B cell (primary cell): ENCODE results near the gene NUDT16L1. TPM values are rescaled to one million over a fixed set of nuclear protein-coding genes. Genes with fewer than 3 reads are reported as not detected.

Source experiments
- ATAC-seq: fragments of 200-7000 bp; cut with Tn5 transposase; one replicate; pipeline ENCODE4 v1.10.0; 2021; ENCODE audit warnings: low read depth, mild to moderate bottlenecking, moderate number of reproducible peaks, moderate library complexity
- CTCF ChIA-PET: fragments of 350-600 bp; sonication (Branson Sonifier 250); formaldehyde crosslinking; loops from one replicate; lab custom pipeline; 2021; ENCODE audit warnings: antibody characterized with exemption, inconsistent platforms; lab: Charles Lee
- POLR2A ChIA-PET: fragments of 350-600 bp; sonication (Branson Sonifier 250); formaldehyde crosslinking; loops from one replicate; lab custom pipeline; 2021; ENCODE audit warnings: antibody characterized with exemption; lab: Charles Lee
- DNase-seq: peaks from one replicate; pipeline ENCODE4 v3.0.0; 2013
- H2AFZ ChIP-seq: 2 replicates; pipeline ENCODE4 v1.6.1; 2012; ENCODE audit warnings: mild to moderate bottlenecking, low read depth, low read length; ENCODE audit not compliant: insufficient read depth, poor library complexity, severe bottlenecking
- H3K27ac ChIP-seq, 2 donors: 1 replicate in 1 of 2; 2 replicates in 1 of 2; pipeline ENCODE4 v1.5.1; 2012 to 2013; ENCODE audit warnings: low read length in 2 of 2, mild to moderate bottlenecking in 2 of 2, moderate library complexity in 1 of 2
- H3K27me3 ChIP-seq, 4 experiments: fragments of 200-600 bp in 1 of 4; sonication (generic) in 1 of 4; replicated peaks in 1 of 4; 1 replicate in 2 of 4; 2 replicates in 2 of 4; pipeline versions ENCODE4 v1.6.1 to v1.7.0; 2013 to 2016; ENCODE audit warnings: low read length in 3 of 4, mild to moderate bottlenecking in 2 of 4, mixed read lengths in 1 of 4, moderate library complexity in 1 of 4; ENCODE audit not compliant: insufficient read depth in 4 of 4, control insufficient read depth in 3 of 4; ENCODE audit errors: control extremely low read depth in 1 of 4
- H3K36me3 ChIP-seq, 2 experiments: replicated peaks in 1 of 2; 1 replicate in 1 of 2; 2 replicates in 1 of 2; pipeline versions ENCODE4 v1.6.1 to v1.7.1; 2013; ENCODE audit warnings: low read length in 1 of 2; ENCODE audit not compliant: insufficient read depth in 2 of 2, control insufficient read depth in 1 of 2; ENCODE audit errors: control extremely low read depth in 1 of 2, extremely low read depth in 1 of 2
- H3K4me1 ChIP-seq, 2 donors: fragments of 200-600 bp in 1 of 2; sonication (generic) in 1 of 2; 1 replicate in 1 of 2; 2 replicates in 1 of 2; pipeline versions ENCODE4 v1.5.1 to v1.6.1; 2013 to 2017; ENCODE audit warnings: low read length in 2 of 2; ENCODE audit not compliant: control insufficient read depth in 2 of 2, insufficient read depth in 2 of 2
- H3K4me2 ChIP-seq: replicated peaks from 2 replicates; pipeline ENCODE3; 2012; ENCODE audit warnings: mild to moderate bottlenecking, low read depth, low read length; ENCODE audit not compliant: poor library complexity, severe bottlenecking
- H3K4me3 ChIP-seq, 5 experiments: fragments of 200-600 bp in 1 of 5; sonication (generic) in 1 of 5; 1 replicate in 3 of 5; 2 replicates in 2 of 5; pipeline versions ENCODE4 v1.5.1 to v1.7.0; 2011 to 2016; ENCODE audit warnings: low read length in 4 of 5, mild to moderate bottlenecking in 4 of 5, low read depth in 2 of 5, control low read depth in 1 of 5, moderate library complexity in 1 of 5; ENCODE audit not compliant: insufficient read depth in 1 of 5; ENCODE audit errors: control extremely low read depth in 1 of 5, extremely low read depth in 1 of 5
- H3K79me2 ChIP-seq: fragments of 200-600 bp; sonication (generic); one replicate; pipeline ENCODE4 v1.6.0; 2016; ENCODE audit warnings: low read length; ENCODE audit not compliant: control insufficient read depth, insufficient read depth
- H3K9ac ChIP-seq: fragments of 200-600 bp; sonication (generic); 2 replicates; pipeline ENCODE4 v1.6.1; 2017; ENCODE audit warnings: mild to moderate bottlenecking, low read length, moderate library complexity
- H3K9me3 ChIP-seq, 3 donors: one replicate each; pipeline versions ENCODE4 v1.6.1 to v1.7.1; 2013; ENCODE audit warnings: low read length in 2 of 3; ENCODE audit not compliant: control insufficient read depth in 2 of 3, insufficient read depth in 1 of 3; ENCODE audit errors: control extremely low read depth in 1 of 3
- H4K20me1 ChIP-seq: 2 replicates; pipeline ENCODE4 v1.6.0; 2012; ENCODE audit warnings: mild to moderate bottlenecking, low read length; ENCODE audit not compliant: insufficient read depth, control insufficient read depth, poor library complexity, severe bottlenecking
- H3K27ac Mint-ChIP-seq: one replicate; pipeline ENCODE4 v1.8.0; 2021; ENCODE audit warnings: mixed read lengths
- H3K27me3 Mint-ChIP-seq: one replicate; pipeline ENCODE4 v1.8.0; 2021; ENCODE audit warnings: mixed read lengths
- H3K4me1 Mint-ChIP-seq: one replicate; pipeline ENCODE4 v1.8.0; 2021; ENCODE audit warnings: mixed read lengths
- H3K4me3 Mint-ChIP-seq: one replicate; pipeline ENCODE4 v1.8.0; 2021; ENCODE audit warnings: mixed read lengths
- H3K9me3 Mint-ChIP-seq: one replicate; pipeline ENCODE4 v1.8.0; 2022; ENCODE audit warnings: mixed read lengths; ENCODE audit not compliant: insufficient read depth
- EZH2 ChIP-seq: IDR thresholded peaks from 2 replicates; pipeline ENCODE4 v1.6.1; 2012; ENCODE audit warnings: borderline replicate concordance, low read depth, mild to moderate bottlenecking, moderate library complexity, low read length; ENCODE audit not compliant: insufficient read depth, poor library complexity, severe bottlenecking
- WGBS: methylation state at CpG from one replicate; pipeline ENCODE4 v1.1.5; 2013; ENCODE audit warnings: missing lambda C conversion rate; ENCODE audit not compliant: insufficient coverage; 5-methylcytosine and 5-hydroxymethylcytosine counted together
- intact Hi-C: fragments of 100-400 bp; cut with micrococcal nuclease; formaldehyde crosslinking; loops from one replicate; pipeline ENCODE4 v1.10.0; 2022
- polyA plus RNA-seq: library from polyadenylated mRNA; depleted of rRNA; stranded (reverse); fragments of >200 nt; gene quantifications from 2 replicates; pipeline ENCODE4 v1.2.3, GENCODE V29; 2012
- total RNA-seq, 2 donors: library from RNA; stranded (reverse); fragments of 120-200 nt in 1 of 2; gene quantifications; 1 replicate in 1 of 2; 2 replicates in 1 of 2; pipeline versions ENCODE4 v1.2.3 to v1.2.4, GENCODE V29; 2013 to 2022
- TF ChIP-seq, protein P1 (sequence below): fragments of 200-600 bp; IDR thresholded peaks from one replicate; pipeline ENCODE4 v1.8.0; 2022; ENCODE audit warnings: antibody characterized with exemption, mild to moderate bottlenecking

The NUDT16L1 gene
- total and polyA plus RNA-seq, 2 donors (not counting 1 experiment from before 2014, with no cell fraction given): 38.5 to 59.2 TPM

DNA sequence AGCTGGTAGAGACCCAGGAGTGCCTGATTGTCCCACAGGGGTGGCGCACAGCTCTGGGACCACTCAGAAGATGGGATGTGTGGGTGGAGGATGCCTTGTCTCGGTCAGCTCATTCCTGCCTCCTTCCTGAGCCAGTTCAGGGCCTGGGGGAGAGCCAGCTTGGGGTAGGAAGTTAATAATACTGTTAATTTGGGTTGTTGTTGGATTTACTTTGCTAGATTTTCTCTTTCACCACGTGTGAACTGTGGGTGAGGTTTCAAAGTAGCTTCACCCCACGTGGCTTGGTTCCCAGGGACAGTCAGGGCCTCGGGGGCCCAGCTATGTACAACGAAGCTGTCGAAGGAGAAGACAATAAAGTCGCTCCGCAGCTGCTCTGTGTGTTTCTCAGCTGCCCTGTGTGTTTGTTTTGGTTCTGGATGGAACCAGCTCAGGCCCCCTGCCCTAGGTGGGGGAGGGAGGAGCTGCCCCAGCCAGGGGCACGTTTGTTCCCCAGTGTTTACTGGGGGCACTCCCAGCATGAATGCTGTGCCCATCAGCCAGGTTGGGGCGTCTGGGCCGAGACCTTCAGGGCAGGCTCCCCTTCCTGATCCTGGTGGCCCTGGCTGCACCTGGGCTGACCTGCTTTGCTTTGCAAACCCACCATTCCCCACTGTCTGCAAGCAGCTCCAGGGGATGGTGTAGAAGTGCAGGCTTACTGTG, 2.3 kb downstream of the NUDT16L1 start:
- Histone ChIP-seq H3K4me3 (no peak overlapping the region), H2AFZ (no peak overlapping the region), H3K27me3 (no peaks in the 10 kb centered on the region), H3K9ac (no peak overlapping the region), H3K9me3 (no peaks in the 10 kb centered on the region), H3K79me2 (peaks cover 16% of the 10 kb centered on the region), H3K4me2 (no peak overlapping the region), H3K4me1 (peaks cover 15 to 19% of the 10 kb centered on the region in 2 donors), H4K20me1 (peaks cover 13% of the 10 kb centered on the region), H3K27ac (no peak overlapping the region), H3K36me3 (peaks cover 0 to 34% of the 10 kb centered on the region in 2 experiments)
- 84% methylated on average over 11 of the region's 12 CpGs for WGBS
- DNase-seq: no peak
- TF ChIP-seq EZH2: no peak
- TF ChIP-seq, protein P1, sequence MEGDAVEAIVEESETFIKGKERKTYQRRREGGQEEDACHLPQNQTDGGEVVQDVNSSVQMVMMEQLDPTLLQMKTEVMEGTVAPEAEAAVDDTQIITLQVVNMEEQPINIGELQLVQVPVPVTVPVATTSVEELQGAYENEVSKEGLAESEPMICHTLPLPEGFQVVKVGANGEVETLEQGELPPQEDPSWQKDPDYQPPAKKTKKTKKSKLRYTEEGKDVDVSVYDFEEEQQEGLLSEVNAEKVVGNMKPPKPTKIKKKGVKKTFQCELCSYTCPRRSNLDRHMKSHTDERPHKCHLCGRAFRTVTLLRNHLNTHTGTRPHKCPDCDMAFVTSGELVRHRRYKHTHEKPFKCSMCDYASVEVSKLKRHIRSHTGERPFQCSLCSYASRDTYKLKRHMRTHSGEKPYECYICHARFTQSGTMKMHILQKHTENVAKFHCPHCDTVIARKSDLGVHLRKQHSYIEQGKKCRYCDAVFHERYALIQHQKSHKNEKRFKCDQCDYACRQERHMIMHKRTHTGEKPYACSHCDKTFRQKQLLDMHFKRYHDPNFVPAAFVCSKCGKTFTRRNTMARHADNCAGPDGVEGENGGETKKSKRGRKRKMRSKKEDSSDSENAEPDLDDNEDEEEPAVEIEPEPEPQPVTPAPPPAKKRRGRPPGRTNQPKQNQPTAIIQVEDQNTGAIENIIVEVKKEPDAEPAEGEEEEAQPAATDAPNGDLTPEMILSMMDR: no peak
- no peaks in the 10 kb centered on the region for H3K27me3 Mint-ChIP-seq
- ChIA-PET CTCF (no interaction called here), POLR2A (interaction anchor here (1.5 kb wide), 1 partner anchor 191 kb away, joined by 3 read pairs; no protein-coding TSS in a partner anchor)
- intact Hi-C loops: no loop called here
- peak overlapping the region; percentile 37 for H3K27ac Mint-ChIP-seq
- no peak for ATAC-seq
- peak overlapping the region; percentile 77 for H3K4me3 Mint-ChIP-seq
- H3K9me3 Mint-ChIP-seq: no peaks in the 10 kb centered on the region
- H3K4me1 Mint-ChIP-seq: peaks cover 22% of the 10 kb centered on the region

DNA sequence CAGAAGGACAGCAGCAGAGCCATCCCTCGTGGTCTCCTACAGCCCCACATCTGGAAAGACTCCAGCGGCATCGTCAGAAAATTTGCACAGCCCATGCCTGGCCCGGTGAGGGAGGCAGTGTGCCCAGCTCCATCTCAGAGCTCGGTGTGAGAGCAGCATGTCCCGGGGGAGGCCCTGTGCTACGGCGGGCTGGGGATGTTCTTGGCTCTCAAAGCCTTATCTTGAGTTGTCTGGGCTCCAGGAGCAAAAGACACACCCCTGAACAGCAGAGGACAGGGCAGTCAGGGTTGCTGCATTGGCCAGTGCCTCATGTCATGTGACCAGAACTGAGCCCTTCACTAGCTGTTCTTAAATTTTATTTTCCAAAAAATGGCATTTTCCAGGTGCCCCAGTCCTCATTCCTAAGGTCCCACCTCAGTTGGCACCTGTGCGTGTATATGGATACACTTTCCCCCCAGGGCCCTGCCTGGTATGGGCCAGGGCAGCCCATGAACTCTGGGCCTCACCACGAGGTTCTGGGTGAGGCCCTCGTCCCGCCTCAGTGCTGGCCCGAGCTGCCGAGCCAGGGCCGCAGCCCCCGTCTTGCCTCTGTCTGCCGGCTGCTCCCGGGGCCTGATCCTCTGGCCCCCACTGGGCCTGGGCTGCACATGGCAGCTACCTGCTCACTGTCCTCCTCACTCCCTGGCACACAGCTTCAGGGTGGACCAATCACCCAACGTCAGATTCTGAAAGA, 3.0 kb downstream of the NUDT16L1 start:
- Histone ChIP-seq H3K27ac (no peak overlapping the region), H3K4me2 (no peak overlapping the region), H3K9me3 (no peaks in the 10 kb centered on the region), H3K4me1 (peaks cover 15 to 19% of the 10 kb centered on the region in 2 donors), H2AFZ (no peak overlapping the region), H3K4me3 (no peak overlapping the region), H3K36me3 (peaks cover 0 to 36% of the 10 kb centered on the region in 2 experiments), H4K20me1 (peaks cover 13% of the 10 kb centered on the region), H3K27me3 (no peaks in the 10 kb centered on the region), H3K79me2 (peaks cover 16% of the 10 kb centered on the region), H3K9ac (no peak overlapping the region)
- ChIA-PET CTCF (no interaction called here), POLR2A (no interaction called here)
- TF ChIP-seq EZH2: no peak
- TF ChIP-seq, protein P1: no peak
- DNase-seq: no peak
- Mint-ChIP-seq H3K4me3 (peak overlapping the region; percentile 23), H3K27ac (peak overlapping the region; percentile 37), H3K4me1 (peaks cover 20% of the 10 kb centered on the region), H3K9me3 (no peaks in the 10 kb centered on the region), H3K27me3 (no peaks in the 10 kb centered on the region)
- intact Hi-C loops: no loop called here
- no peak for ATAC-seq
- 92% methylated on average over 17 of the region's 19 CpGs for WGBS
